Measurements from ENCODE around the gene SSTR3.

The SSTR3 gene

DNA sequence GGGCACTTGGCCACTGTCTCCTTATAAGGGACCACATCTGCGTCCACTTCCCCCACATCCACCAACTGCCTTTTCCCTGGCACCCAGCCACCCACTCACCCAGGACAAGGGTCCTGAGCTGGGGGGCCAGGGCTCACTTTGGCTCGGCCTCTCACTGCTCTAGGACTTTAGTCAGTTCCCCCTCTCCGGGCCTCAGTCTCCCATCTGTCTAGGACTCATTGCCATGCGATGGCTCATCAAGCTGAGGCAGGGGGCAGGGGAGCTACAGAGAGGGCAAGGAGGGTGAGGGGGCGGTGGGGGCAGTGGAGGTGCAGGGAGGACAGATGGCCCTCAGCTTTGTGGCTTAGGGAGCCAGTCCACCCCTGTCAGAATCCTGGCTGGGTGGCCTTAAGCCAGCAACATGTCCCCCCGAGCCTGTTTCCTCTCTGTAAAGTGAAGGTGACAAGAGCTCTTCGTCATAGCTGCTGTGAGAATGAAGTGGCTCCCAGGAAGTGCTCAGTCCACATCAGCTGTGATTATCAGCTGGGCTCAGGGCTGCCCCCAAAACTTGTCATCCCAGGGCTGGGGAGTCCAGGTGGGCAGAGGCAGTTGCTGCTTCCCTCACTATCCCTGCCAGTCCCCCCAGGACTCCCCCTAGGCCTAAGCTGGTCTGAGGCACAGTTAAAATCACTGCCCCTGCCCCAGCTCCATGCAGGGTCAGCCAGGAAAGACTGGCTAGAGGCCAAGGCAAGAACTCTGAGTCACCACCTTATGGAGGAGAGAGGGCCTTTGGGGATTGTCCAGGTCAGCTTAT lies 16.9 kb upstream of the SSTR3 start:
- DNase-seq (no peak), ATAC-seq (replicated peaks) (peak; percentile 32)
- Mint-ChIP-seq H3K36me3 (ENCODE audit: insufficient read depth) (peaks cover 80% of the 10 kb centered on the region), H3K9me3 (no peaks in the 10 kb centered on the region), H3K4me1 (ENCODE audit: low read depth in 2 of 2) (peaks cover 83 to 84% of the 10 kb centered on the region in 2 donors), H3K27ac (peak overlapping the region; percentile 98 to 99), H3K27me3 (no peaks in the 10 kb centered on the region), H3K4me3 (peak overlapping the region; percentile 82 to 83)

DNA sequence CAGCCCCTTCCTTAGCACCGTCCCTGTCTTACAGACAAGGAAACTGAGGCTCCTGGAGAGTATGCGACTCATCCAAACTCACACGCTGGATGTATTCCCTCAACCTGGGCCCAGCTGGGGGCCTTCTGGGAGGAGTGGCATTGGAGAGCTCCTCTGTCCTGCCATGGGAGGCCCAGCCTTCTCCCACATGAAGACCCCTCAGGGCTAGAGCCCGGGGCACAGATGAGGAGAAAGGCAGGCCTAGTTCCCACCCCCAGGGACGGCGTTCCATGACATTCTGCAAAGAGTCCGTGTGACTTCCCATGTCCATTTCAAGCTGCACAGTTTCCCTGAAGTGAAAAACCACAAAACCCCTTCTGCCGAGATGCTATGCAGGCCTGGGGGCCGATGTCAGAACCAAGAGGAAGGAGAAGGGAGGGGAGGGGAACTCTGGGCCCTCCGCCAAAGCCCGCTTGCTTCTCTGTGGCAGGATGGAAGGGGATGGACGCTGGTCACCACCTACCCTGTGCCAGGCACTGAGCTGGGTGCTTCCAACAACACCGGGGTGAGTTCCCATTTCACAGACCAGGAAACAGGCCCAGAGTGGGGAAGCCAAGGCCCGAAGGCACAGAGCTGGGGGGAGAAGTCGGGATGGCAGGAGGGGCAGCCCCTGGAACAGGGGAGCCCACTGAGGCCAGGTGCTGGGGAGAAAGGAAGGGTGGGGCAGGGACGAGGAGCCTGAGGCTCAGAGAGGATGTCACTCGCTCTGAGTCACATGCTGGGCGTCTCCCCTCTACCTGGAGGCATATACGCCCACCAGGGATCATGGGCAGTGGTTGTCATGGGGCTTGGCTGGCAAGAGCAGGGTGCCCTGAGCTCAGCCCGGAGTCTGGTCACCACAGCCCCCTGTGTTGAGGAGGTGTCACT lies 16.1 kb upstream of the SSTR3 start:
- no peak for ATAC-seq (replicated peaks)
- Mint-ChIP-seq H3K27me3 (no peaks in the 10 kb centered on the region), H3K4me3 (peak overlapping the region; percentile 82 to 83), H3K9me3 (no peaks in the 10 kb centered on the region), H3K4me1 (ENCODE audit: low read depth in 2 of 2) (peaks cover 83 to 84% of the 10 kb centered on the region in 2 donors), H3K27ac (peak overlapping the region; percentile 98 to 99), H3K36me3 (ENCODE audit: insufficient read depth) (peaks cover 80% of the 10 kb centered on the region)
- no peak for DNase-seq

DNA sequence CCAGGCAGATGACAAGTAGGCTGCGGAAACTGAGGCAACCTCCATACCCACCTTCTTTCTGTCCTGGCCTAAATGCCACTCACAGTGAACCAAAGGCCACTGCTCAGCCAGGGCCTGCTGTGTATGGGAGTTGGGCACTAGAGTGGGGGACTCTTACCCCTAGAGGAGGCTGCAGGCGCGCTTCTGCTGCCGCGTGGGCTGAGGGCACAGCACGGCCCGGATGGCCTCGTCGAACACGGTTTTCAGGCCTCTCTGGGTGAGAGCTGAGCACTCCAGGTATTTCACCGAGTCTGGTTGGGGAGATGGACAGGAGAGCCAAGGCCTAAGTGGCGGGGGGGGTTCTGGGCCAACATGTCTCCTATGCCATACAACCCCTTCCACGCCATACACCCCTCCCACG lies 14.2 kb upstream of the SSTR3 start:
- DNase-seq (no peak), ATAC-seq (replicated peaks) (no peak)
- H3K36me3 Mint-ChIP-seq (ENCODE audit: insufficient read depth), result peaks cover 74% of the 10 kb centered on the region
- no peak overlapping the region for H3K4me3 Mint-ChIP-seq
- H3K9me3 Mint-ChIP-seq, result no peaks in the 10 kb centered on the region
- peak overlapping the region in 1 of 2 donors; percentile 30 for H3K27ac Mint-ChIP-seq
- H3K27me3 Mint-ChIP-seq, result no peaks in the 10 kb centered on the region
- peaks cover 86 to 87% of the 10 kb centered on the region in 2 donors for H3K4me1 Mint-ChIP-seq (ENCODE audit: low read depth in 2 of 2)

DNA sequence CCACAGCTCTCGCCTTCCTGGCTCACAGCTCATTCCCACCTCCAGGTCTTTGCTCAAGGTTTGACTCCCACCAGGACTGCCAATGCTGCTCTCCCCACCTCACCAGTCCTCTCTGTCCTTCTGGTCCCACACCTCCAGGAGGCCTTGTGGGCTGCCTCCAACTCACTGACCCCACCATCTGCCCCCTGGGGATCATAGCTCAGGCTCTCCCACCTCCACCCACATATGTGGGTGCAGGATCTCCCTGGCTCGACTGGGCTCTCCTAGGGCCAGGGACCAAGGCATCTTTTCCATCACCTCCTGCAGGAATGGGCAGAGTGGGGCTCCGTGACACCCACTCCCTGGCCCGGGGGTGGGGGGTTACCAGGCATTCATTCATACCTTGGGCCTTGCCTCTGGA lies 13.8 kb upstream of the SSTR3 start:
- DNase-seq (no peak), ATAC-seq (replicated peaks) (no peak)
- Mint-ChIP-seq H3K27me3 (no peaks in the 10 kb centered on the region), H3K4me1 (ENCODE audit: low read depth in 2 of 2) (peaks cover 86 to 87% of the 10 kb centered on the region in 2 donors), H3K9me3 (no peaks in the 10 kb centered on the region), H3K27ac (peak overlapping the region; percentile 30 to 77), H3K4me3 (no peak overlapping the region), H3K36me3 (ENCODE audit: insufficient read depth) (peaks cover 69% of the 10 kb centered on the region)

DNA sequence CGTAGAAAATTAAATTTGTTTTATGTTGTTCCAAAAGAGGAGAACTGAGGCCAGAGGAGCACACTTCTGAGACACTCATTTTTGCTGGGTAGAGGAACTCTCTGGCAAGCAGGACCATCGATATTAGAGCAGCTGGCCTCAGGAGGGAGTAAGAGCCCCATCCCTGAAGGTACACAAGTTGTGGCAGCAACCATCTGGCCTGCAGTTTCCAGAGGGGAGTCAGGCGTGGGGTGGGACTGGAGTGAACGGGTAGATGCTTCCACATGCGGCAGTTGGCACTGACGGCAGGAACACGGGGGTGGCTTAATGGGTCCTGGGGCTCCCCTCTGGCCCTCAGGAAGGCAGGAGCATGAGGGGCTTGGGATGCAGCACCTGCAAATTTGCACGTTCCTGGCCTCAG lies 13.2 kb upstream of the SSTR3 start:
- Mint-ChIP-seq H3K4me1 (ENCODE audit: low read depth in 2 of 2) (peaks cover 85 to 87% of the 10 kb centered on the region in 2 donors), H3K27ac (peak overlapping the region; percentile 30 to 77), H3K9me3 (no peaks in the 10 kb centered on the region), H3K27me3 (no peaks in the 10 kb centered on the region), H3K36me3 (ENCODE audit: insufficient read depth) (peaks cover 63% of the 10 kb centered on the region), H3K4me3 (peak overlapping the region in 1 of 2 donors; percentile 8)
- no peak for DNase-seq
- no peak for ATAC-seq (replicated peaks)

DNA sequence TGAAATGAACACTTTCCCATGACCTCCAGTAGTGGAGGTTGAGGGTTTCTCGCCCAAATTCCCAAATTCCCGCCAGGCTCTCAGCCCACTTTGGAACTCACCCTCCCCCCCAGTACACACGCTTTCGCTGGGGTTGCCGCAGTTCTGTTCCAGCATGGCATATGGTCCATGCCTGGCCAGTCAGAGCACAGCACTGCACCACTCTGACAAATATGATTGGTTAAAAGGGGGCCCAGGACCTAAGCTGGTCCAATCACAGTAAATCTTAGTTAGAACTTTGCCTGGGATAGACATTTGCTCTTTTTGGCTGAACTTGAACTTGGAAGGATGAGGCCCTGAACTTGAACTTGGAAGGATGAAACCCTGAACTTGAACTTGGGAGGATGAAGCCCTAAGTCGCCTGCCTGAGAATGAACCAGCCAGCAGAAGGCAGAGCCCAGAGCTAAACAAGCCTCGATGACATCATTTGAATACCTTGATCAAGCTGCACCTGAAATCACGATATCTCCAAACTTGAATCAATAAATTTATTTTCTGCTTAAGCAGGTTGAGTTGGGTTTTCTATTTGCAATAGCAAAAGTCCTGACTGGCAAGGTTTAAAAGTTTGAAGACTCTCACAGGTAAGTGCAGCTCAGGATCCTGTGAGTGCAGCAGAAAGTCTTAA lies 12.6 kb upstream of the SSTR3 start:
- Mint-ChIP-seq H3K27ac (peak overlapping the region; percentile 77 to 82), H3K4me3 (no peak overlapping the region), H3K27me3 (no peaks in the 10 kb centered on the region), H3K4me1 (ENCODE audit: low read depth in 2 of 2) (peaks cover 84 to 86% of the 10 kb centered on the region in 2 donors), H3K9me3 (no peaks in the 10 kb centered on the region), H3K36me3 (ENCODE audit: insufficient read depth) (peaks cover 57% of the 10 kb centered on the region)
- ATAC-seq (replicated peaks) (no peak), DNase-seq (no peak)

DNA sequence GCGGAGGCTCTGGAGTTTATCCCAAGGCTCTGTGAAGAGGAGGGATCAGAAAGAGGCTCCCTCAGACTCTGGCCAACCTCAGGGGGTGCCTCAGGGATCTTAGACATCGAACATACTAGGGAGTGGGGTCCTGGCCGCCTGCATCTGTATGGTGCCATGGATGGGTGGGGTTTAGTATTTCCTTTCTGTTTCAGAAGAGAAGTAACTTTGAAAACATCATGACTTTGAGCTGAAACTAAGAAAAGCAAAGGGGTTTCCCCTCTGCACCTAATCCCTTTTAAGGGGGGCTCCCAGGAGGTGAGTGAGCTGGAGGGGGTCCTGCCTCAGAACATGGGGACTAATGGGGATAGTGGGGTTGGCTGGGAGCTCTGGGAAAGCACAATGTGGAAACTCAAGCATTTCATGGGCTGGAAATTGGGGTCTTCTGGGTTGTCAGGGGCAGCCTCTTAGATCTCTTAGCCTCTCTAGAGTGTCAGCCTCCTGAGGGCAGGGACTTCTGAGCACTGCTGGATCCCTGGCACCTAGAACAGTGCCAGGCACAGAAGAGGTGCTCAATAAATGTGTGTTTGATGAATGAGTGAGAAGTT lies 11.8 kb upstream of the SSTR3 start:
- no peaks in the 10 kb centered on the region for H3K27me3 Mint-ChIP-seq
- no peaks in the 10 kb centered on the region for H3K9me3 Mint-ChIP-seq
- ATAC-seq (replicated peaks), result no peak
- H3K4me3 Mint-ChIP-seq, result peak overlapping the region; percentile 52 to 63
- DNase-seq, result no peak
- peaks cover 56% of the 10 kb centered on the region for H3K36me3 Mint-ChIP-seq (ENCODE audit: insufficient read depth)
- peaks cover 84 to 86% of the 10 kb centered on the region in 2 donors for H3K4me1 Mint-ChIP-seq (ENCODE audit: low read depth in 2 of 2)
- H3K27ac Mint-ChIP-seq, result peak overlapping the region; percentile 77 to 82

DNA sequence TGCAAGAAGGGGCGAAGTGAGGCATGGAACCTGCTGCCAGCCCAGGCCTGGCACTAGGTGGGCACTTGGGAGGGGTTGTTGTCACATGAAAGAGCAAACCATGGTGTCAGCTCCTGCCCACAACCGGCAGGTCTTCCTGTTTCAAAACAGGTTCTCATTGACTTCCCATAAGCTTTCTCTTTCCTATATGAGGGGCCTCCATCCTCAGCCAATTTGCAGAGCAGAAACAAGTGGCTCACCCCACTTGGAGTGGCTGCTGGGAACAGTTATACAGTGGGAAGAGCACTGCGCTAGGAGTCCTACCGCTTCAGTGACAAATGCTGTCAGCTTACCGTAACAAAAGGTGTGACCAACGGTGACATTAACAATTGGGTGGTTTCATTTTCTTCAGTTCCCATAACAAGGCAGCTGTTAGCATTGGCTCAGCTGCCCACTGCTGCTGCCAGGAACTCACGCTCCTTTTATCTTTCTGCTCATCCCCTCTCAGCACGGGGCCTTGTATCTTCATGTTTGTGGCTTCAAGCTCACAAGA lies 10.2 kb upstream of the SSTR3 start:
- Mint-ChIP-seq H3K27ac (peak overlapping the region; percentile 77 to 82), H3K9me3 (no peaks in the 10 kb centered on the region), H3K4me3 (peak overlapping the region; percentile 52 to 63), H3K4me1 (ENCODE audit: low read depth in 2 of 2) (peaks cover 85% of the 10 kb centered on the region in 2 donors), H3K27me3 (no peaks in the 10 kb centered on the region), H3K36me3 (ENCODE audit: insufficient read depth) (peaks cover 47% of the 10 kb centered on the region)
- ATAC-seq (replicated peaks) (peak; percentile 57), DNase-seq (peak in 2 of 3 experiments; percentile 55)

DNA sequence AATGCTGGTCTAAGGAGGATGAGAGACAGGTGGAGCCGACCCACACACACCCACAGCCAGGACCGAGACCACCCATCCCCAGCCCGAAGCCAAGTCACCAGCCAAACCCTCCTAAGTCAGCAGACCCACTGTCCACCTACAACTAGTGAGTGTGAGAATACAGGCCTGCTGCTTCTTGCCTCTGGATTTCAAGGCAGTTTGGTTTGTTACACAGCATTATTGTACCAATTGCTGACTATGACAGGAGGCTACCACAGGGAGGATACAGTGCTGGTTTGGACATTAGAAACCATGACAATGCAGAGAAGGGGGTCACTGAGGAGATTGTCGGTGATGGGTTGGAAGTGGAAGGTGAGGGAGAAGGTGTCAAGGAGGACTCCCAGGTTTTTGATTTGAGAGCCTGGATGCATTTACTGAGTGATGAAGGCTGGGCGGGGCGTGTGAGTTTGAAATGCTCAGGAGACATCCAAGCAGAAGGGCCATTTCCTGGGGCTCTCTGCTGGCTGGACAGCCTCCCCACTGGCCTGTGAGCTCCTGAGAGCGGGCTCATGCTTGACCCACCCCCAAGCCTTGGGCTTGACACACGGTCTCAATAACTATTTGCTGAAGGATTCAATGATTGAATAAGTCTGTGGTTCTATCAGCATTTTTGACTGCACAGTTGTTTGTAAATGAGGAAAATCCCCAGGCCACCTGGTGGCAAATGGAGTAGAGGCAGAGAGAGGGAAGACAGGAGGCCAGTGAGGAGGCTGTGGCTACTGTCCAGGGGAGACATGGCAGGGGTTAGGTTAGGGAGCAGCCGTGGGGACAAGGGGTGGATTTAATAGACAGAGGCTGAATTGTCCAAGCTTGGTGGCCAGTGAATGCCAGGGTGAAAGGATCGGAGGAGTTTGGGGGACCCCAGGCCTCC lies 9.4 kb upstream of the SSTR3 start:
- H3K4me3 Mint-ChIP-seq, result peak overlapping the region; percentile 52 to 63
- no peak for ATAC-seq (replicated peaks)
- H3K9me3 Mint-ChIP-seq, result no peaks in the 10 kb centered on the region
- H3K4me1 Mint-ChIP-seq (ENCODE audit: low read depth in 2 of 2), result peaks cover 85 to 87% of the 10 kb centered on the region in 2 donors
- peak overlapping the region; percentile 77 to 82 for H3K27ac Mint-ChIP-seq
- peaks cover 47% of the 10 kb centered on the region for H3K36me3 Mint-ChIP-seq (ENCODE audit: insufficient read depth)
- H3K27me3 Mint-ChIP-seq, result no peaks in the 10 kb centered on the region
- no peak for DNase-seq

DNA sequence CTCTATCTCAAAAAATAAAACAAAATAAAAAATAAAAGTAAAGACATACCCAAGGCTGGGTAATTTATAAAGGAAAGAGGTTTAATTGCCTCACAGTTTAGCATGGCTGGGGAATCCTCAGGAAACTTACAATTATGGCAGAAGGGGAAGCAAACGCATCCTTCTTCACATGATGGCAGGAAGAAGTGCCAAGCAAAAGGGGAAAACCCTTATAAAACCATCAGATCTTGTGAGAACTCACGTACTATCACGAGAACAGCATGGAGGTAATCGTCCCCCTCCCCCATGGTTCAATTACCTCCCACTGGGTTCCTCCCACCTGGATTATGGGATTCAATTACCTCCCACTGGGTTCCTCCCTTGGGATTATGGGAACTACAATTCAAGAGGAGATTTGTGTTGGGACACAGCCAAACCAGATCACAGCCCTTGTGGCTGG lies 8.3 kb upstream of the SSTR3 start:
- ATAC-seq (replicated peaks) (no peak), DNase-seq (no peak)
- H3K27ac Mint-ChIP-seq, result peak overlapping the region; percentile 77 to 92
- peaks cover 41% of the 10 kb centered on the region for H3K36me3 Mint-ChIP-seq (ENCODE audit: insufficient read depth)
- no peaks in the 10 kb centered on the region for H3K9me3 Mint-ChIP-seq
- peak overlapping the region; percentile 42 to 52 for H3K4me3 Mint-ChIP-seq
- peaks cover 75 to 76% of the 10 kb centered on the region in 2 donors for H3K4me1 Mint-ChIP-seq (ENCODE audit: low read depth in 2 of 2)
- no peaks in the 10 kb centered on the region for H3K27me3 Mint-ChIP-seq

DNA sequence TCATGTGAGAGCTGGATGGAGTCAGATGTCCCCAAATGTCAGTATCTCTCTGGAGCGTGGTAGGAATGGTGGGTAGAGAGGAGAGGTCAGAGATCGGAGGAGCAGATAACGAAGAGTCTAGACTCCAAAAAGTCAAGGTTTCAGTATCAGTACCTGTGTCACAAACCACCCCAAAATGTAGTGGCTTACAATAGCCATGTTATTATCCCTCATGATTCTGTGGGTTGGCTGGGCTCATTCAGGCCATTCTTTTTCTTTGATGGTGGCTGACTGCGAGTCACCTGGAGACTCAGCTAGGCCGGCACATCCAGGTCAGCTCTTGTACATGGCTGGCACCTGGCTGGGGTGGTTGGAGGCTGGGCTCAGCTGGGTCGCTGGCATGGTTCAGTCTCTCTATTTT lies 7.3 kb upstream of the SSTR3 start:
- H3K27me3 Mint-ChIP-seq, result no peaks in the 10 kb centered on the region
- ATAC-seq (replicated peaks) (no peak), DNase-seq (no peak)
- H3K9me3 Mint-ChIP-seq, result no peaks in the 10 kb centered on the region
- H3K4me1 Mint-ChIP-seq (ENCODE audit: low read depth in 2 of 2), result peaks cover 65 to 66% of the 10 kb centered on the region in 2 donors
- peak overlapping the region; percentile 52 to 62 for H3K4me3 Mint-ChIP-seq
- H3K27ac Mint-ChIP-seq, result peak overlapping the region; percentile 77 to 92
- peaks cover 31% of the 10 kb centered on the region for H3K36me3 Mint-ChIP-seq (ENCODE audit: insufficient read depth)

All from effector memory CD8-positive, alpha-beta T cell (primary cell).